Measurements from ENCODE around the gene SOX1. TPM values are rescaled to one million over a fixed set of nuclear protein-coding genes. Genes with fewer than 3 reads are reported as not detected.

The SOX1 gene
- total and polyA plus RNA-seq, 10 of the 15 experiments (the other 5 are each of a cell fraction or from before 2014, with no cell fraction given), result not detected

DNA sequence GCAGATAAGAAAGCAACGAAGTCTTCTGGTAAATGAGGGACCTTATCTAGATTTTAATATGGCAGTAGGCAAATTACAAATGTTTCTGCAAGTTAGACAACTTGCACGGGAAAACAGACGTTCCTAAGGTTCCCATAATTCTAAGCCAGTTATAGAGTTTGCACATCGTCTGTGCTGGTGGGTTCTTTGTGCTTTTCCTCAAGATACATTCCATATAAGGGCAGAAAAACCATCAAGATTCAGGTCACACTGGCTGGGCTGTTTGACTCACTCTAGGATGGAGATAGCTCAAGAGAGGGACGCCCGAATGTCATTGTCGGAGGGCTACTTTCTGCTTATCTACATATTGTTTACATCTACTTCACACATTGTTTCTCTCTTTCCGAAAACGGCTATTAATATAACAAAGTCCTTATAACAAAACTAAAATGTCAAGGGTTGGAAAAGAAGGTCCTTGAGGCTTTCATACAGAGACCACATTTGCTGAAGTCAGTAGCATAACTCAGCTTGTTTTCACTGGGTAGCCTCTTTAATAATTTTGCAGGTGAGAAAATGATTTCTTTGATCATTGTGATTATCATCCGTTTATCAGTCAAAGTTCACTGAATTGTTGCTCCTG is 44.4 kb downstream of the SOX1 start:
- Histone ChIP-seq H3K9me3 (replicated peaks; ENCODE audit: control insufficient read depth, insufficient read depth, low read length) (no peaks in the 10 kb centered on the region; the same call in 2 of the 3 replicates), H3K4me2 (ENCODE audit: control insufficient read depth, insufficient read depth) (no peak overlapping the region), H3K79me2 (ENCODE audit: control insufficient read depth, insufficient read depth, low read length) (no peaks in the 10 kb centered on the region), H2AFZ (ENCODE audit: control insufficient read depth, low read depth, low read length) (no peak overlapping the region), H3K36me3 (ENCODE audit: control insufficient read depth in 2 of 2, insufficient read depth in 2 of 2, low read length in 1 of 2) (no peaks in the 10 kb centered on the region), H4K20me1 (ENCODE audit: control insufficient read depth, insufficient read depth) (no peaks in the 10 kb centered on the region), H3K9ac (ENCODE audit: control insufficient read depth, insufficient read depth, low read length) (no peak overlapping the region), H3K27me3 (replicated peaks in 1 of 2; ENCODE audit: control insufficient read depth in 2 of 2, insufficient read depth in 2 of 2, low read length in 1 of 2) (no peaks in the 10 kb centered on the region), H3K4me3 (no peak overlapping the region), H3K27ac (ENCODE audit: control insufficient read depth, insufficient read depth) (no peak overlapping the region), H3K4me1 (ENCODE audit: control insufficient read depth, insufficient read depth, low read length) (no peaks in the 10 kb centered on the region)
- 12% methylated on average over 10 of the region's 10 CpGs for WGBS (ENCODE audit: insufficient coverage, insufficient replicate concordance, low lambda C conversion rate, missing lambda C conversion rate)
- ATAC-seq (no peak), FAIRE-seq (no peak), DNase-seq (ENCODE audit: low read depth, low spot score) (no peak)
- SMC1A ChIA-PET (ENCODE audit: uncharacterized antibody, unreplicated experiment), result no interaction called here
- CTCF ChIA-PET, result no interaction called here
- POLR2A ChIA-PET, result no interaction called here
- in situ Hi-C loops (cut with MboI), result no loop called here
- intact Hi-C loops (cut with micrococcal nuclease; ENCODE audit: unreplicated experiment), result no loop called here
- RAD21 ChIA-PET (ENCODE audit: unreplicated experiment), result no interaction called here
- BruUV-seq (replicated peaks), result no TSS peak
- TF ChIP-seq MYB (IDR thresholded peaks at IDR 0.05; ENCODE audit: borderline replicate concordance, low read depth, low read length) (no peak), SREBF2 (IDR thresholded peaks at IDR 0.05; ENCODE audit: low read length) (no peak), EED (IDR thresholded peaks at IDR 0.05; ENCODE audit: low read depth) (no peak), KDM1A (IDR thresholded peaks at IDR 0.05; ENCODE audit: borderline replicate concordance) (no peak)
- TF ChIP-seq, protein P1, sequence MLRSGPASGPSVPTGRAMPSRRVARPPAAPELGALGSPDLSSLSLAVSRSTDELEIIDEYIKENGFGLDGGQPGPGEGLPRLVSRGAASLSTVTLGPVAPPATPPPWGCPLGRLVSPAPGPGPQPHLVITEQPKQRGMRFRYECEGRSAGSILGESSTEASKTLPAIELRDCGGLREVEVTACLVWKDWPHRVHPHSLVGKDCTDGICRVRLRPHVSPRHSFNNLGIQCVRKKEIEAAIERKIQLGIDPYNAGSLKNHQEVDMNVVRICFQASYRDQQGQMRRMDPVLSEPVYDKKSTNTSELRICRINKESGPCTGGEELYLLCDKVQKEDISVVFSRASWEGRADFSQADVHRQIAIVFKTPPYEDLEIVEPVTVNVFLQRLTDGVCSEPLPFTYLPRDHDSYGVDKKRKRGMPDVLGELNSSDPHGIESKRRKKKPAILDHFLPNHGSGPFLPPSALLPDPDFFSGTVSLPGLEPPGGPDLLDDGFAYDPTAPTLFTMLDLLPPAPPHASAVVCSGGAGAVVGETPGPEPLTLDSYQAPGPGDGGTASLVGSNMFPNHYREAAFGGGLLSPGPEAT (IDR thresholded peaks at IDR 0.05; ENCODE audit: low read depth), result no peak
- TF ChIP-seq, protein P2, sequence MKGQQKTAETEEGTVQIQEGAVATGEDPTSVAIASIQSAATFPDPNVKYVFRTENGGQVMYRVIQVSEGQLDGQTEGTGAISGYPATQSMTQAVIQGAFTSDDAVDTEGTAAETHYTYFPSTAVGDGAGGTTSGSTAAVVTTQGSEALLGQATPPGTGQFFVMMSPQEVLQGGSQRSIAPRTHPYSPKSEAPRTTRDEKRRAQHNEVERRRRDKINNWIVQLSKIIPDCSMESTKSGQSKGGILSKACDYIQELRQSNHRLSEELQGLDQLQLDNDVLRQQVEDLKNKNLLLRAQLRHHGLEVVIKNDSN (IDR thresholded peaks at IDR 0.05; ENCODE audit: borderline replicate concordance, extremely low read length, insufficient read depth, low read depth, low read length), result no peak
